ENCODE measurements around the gene VANGL2.

The VANGL2 gene

GRCh38 chr1:160454371-160455152 is 54.2 kb downstream of the VANGL2 start:
- no peak for DNase-seq (ENCODE audit: insufficient read length, low spot score)
- FAIRE-seq = no peak

- FAIRE-seq (no peak), DNase-seq (ENCODE audit: insufficient read length, low spot score) (no peak)
These were observed 54.8 kb downstream of the VANGL2 start for GRCh38 chr1:160455153-160455517.

- no peak for FAIRE-seq
- DNase-seq (ENCODE audit: insufficient read length, low spot score) = no peak
These were observed 58.7 kb downstream of the VANGL2 start for GRCh38 chr1:160459056-160459455.

DNA sequence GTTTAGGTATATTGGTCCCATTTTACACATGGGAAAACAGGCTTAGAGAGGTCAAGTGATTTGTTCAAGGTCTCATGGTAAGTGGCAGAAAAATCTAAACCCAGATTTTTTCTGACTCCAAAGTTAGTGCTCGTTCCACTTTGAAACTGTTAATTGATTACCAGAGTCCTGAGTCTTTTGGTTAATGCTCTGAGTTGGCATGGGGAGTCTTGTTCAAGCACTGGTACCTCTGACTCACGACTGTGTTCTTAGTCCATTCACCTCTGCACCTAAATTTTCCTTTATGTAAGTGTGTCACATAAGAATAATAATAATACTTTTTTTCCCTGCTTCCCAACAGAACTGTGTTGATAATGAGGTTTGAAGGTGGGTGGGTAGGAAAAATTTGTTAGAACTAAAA is 59.3 kb downstream of the VANGL2 start:
- DNase-seq (ENCODE audit: insufficient read length, low spot score) (no peak), FAIRE-seq (no peak)

GRCh38 chr1:160460214-160460642 is 59.9 kb downstream of the VANGL2 start:
- FAIRE-seq = no peak
- no peak for DNase-seq (ENCODE audit: insufficient read length, low spot score)

DNA sequence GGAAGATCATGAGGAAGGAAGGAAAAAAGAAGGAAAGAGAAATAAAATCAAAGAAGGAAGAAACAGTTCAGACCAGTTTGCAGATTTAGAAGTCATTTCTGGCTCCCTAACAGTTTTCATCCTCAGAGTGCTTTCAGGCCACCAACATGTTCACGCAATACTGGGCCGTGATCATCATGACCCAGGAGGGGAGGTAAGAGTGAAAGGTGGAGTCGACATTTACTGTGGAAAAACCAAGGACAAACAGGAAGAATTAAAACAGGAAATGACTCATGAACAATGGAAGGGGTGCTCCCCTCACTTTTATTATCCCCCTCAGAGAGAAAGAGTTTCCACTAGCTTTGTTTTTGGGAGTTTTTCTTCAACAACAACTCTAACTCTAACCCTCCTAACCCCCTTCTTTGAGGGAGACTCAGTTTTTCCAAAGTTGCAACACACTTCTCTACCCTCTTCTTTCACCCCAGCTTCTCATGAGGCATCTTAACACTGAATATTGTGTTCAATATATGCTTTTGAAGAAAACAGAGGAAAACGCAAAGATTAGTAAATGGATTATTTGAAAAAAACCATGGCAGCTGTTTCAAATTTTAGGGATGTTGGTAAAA is 60.4 kb downstream of the VANGL2 start:
- FAIRE-seq = no peak
- no peak for DNase-seq (ENCODE audit: insufficient read length, low spot score)

- FAIRE-seq = no peak
- DNase-seq (ENCODE audit: insufficient read length, low spot score) = no peak
These were observed 64.8 kb downstream of the VANGL2 start for GRCh38 chr1:160465123-160465522.

DNA sequence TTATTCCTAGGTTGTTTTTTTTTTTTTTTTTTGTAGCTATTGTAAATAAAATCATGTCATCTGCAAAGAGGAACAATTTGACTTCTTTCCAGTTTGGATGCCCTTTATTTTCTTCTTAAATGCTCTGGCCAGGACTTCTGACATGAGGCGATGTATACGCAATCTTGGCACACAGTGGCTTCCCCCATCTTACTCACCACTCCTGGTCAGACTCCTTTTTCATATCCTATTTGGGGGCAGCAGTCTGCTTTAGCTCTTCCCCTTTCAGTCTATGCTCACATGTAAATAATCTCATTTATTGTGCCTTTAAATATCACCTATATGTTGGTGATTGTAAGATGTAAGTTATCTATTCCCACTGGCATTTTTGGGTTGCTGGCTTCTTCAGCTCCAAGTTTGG is 66.6 kb downstream of the VANGL2 start:
- DNase-seq (ENCODE audit: insufficient read length, low spot score) = no peak
- FAIRE-seq = no peak

GRCh38 chr1:160467576-160467975 is 67.2 kb downstream of the VANGL2 start:
- DNase-seq (ENCODE audit: insufficient read length, low spot score) (no peak), FAIRE-seq (no peak)

DNA sequence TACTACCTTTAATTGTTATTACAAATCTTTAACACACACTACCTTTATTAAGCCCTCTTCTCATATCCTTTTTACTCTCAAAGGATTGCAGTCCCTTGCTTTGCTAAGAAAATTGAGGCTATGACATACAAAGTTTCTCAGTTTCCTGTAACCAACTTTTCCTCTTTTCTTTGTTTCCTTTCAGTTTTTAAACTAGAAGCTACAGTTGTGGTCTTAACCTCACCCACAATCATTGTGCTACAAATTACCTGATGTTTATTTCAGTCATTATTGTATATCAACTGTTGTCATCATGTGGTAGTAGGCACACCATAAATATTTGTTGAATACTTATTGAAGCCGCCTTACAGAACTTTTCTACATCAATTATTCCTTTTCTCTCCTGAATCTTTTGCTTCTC is 70.9 kb downstream of the VANGL2 start:
- DNase-seq (ENCODE audit: insufficient read length, low spot score) (no peak), FAIRE-seq (no peak)

GRCh38 chr1:160472112-160472511 is 71.7 kb downstream of the VANGL2 start:
- no peak for FAIRE-seq
- DNase-seq (ENCODE audit: insufficient read length, low spot score) = no peak

- no peak for FAIRE-seq
These were observed 74.3 kb downstream of the VANGL2 start for GRCh38 chr1:160474392-160475242.

More at GRCh38 chr1:160474392-160475242, 74.3 kb downstream of the VANGL2 start:
- no peak for DNase-seq (ENCODE audit: insufficient read length, low spot score)
